HepG2 (cell line): ENCODE data around the gene UAP1L1.

Experiments used
- ZC3H13 ChIP-seq: sonication (generic); formaldehyde crosslinking; IDR thresholded peaks from 2 replicates; pipeline ENCODE4 v1.8.1; 2023; ENCODE audit warnings: mild to moderate bottlenecking, missing genetic modification reagents, moderate library complexity
- TF ChIP-seq, protein P1 (sequence below): IDR thresholded peaks from 2 replicates; pipeline ENCODE4 v1.6.1; 2016

DNA sequence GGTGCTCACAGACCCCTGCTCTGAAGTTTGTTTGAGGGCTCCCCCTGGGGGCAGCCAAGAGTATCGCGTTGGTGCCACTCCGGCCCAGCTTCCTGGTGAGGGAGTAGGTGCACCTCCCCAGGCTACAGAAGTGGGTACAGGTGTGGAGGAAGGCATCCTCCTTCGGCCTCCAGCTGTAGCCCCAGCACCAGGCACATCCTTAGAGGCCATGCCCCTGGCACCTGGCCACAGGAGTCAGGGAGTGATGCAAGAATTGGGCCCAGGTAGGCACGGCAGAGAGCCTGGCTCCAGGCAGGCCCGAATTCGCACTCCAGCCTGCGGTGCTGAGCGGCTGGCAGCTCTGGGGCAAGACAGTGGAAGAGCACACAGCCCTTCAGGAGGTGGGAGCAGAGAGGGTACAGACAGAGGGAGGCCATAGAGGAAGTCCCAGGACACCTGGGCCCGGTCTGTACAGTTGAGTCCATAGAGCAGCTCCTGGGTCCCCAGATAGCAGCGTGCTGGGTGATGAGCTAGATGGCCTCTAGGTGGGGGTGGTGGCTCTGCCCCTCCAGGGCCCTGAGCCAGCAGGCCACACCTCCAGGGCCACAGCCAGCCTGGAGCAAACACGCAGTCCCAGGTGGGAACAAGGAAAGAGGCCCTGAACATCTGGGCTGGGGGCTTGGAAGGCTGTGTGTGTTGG, 9.3 kb upstream of the UAP1L1 start:
- TF ChIP-seq ZC3H13 (CRISPR knock-in tag), result peak; percentile 68
- TF ChIP-seq, protein P1, sequence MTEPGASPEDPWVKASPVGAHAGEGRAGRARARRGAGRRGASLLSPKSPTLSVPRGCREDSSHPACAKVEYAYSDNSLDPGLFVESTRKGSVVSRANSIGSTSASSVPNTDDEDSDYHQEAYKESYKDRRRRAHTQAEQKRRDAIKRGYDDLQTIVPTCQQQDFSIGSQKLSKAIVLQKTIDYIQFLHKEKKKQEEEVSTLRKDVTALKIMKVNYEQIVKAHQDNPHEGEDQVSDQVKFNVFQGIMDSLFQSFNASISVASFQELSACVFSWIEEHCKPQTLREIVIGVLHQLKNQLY, result no peak
